CD4-positive, alpha-beta T cell (primary cell): Measurements from ENCODE around the gene NUMBL. TPM values are rescaled to one million over a fixed set of nuclear protein-coding genes. Genes with fewer than 3 reads are reported as not detected.

Source experiments
- ATAC-seq: fragments of 200-7000 bp; cut with Tn5 transposase; one replicate; pipeline ENCODE4 v1.10.0; 2022; ENCODE audit warnings: mild to moderate bottlenecking; ENCODE audit not compliant: poor library complexity
- CTCF ChIA-PET: fragments of 350-600 bp; sonication (Branson Sonifier 250); formaldehyde crosslinking; loops from one replicate; lab custom pipeline; 2021; ENCODE audit warnings: antibody characterized with exemption, inconsistent platforms; lab: Charles Lee
- POLR2A ChIA-PET: fragments of 350-600 bp; sonication (Branson Sonifier 250); formaldehyde crosslinking; loops from one replicate; lab custom pipeline; 2021; ENCODE audit warnings: antibody characterized with exemption, inconsistent platforms; lab: Charles Lee
- DNase-seq, 14 experiments: peaks; one replicate each; pipeline ENCODE4 v3.0.0-alpha.2; 2013 to 2020; ENCODE audit warnings: mixed read lengths in 2 of 14
- H3K27ac ChIP-seq, 2 donors: one replicate each; pipeline versions ENCODE4 v1.5.1 to v1.7.0; 2013; ENCODE audit warnings: low read length in 2 of 2, low read depth in 1 of 2, mild to moderate bottlenecking in 1 of 2
- H3K27me3 ChIP-seq, 2 experiments: 1 replicate in 1 of 2; 2 replicates in 1 of 2; pipeline versions ENCODE4 v1.6.1 to v1.7.0; 2013; ENCODE audit warnings: low read length in 2 of 2, control low read depth in 1 of 2, mild to moderate bottlenecking in 1 of 2, moderate library complexity in 1 of 2; ENCODE audit not compliant: insufficient read depth in 2 of 2, control insufficient read depth in 1 of 2
- H3K36me3 ChIP-seq: one replicate; pipeline ENCODE4 v1.6.1; 2013; ENCODE audit warnings: low read length, control low read depth; ENCODE audit not compliant: insufficient read depth
- H3K4me1 ChIP-seq: one replicate; pipeline ENCODE4 v1.6.1; 2013; ENCODE audit warnings: low read length, control low read depth; ENCODE audit not compliant: insufficient read depth
- H3K4me3 ChIP-seq: one replicate; pipeline ENCODE4 v1.5.1; 2013; ENCODE audit warnings: mild to moderate bottlenecking, low read length, moderate library complexity
- H3K9me3 ChIP-seq, 2 experiments: 1 replicate in 1 of 2; 2 replicates in 1 of 2; pipeline versions ENCODE4 v1.6.1 to v1.7.0; 2013; ENCODE audit warnings: low read length in 2 of 2, mild to moderate bottlenecking in 2 of 2, control low read depth in 1 of 2, moderate library complexity in 1 of 2; ENCODE audit not compliant: control insufficient read depth in 1 of 2, insufficient read depth in 1 of 2
- H3K27ac Mint-ChIP-seq: one replicate; pipeline ENCODE4 v1.8.0; 2020; ENCODE audit warnings: mixed read lengths
- H3K27me3 Mint-ChIP-seq: one replicate; pipeline ENCODE4 v1.8.0; 2021; ENCODE audit warnings: mixed read lengths
- H3K36me3 Mint-ChIP-seq: one replicate; pipeline ENCODE4 v1.8.0; 2021; ENCODE audit warnings: low read depth, mixed read lengths
- H3K4me1 Mint-ChIP-seq: one replicate; pipeline ENCODE4 v1.8.0; 2021; ENCODE audit warnings: low read depth, mixed read lengths
- H3K4me3 Mint-ChIP-seq: one replicate; pipeline ENCODE4 v1.8.0; 2020; ENCODE audit warnings: mild to moderate bottlenecking, mixed read lengths
- H3K9me3 Mint-ChIP-seq: one replicate; pipeline ENCODE4 v1.8.0; 2020; ENCODE audit warnings: mixed read lengths
- intact Hi-C, 2 experiments: fragments of 100-400 bp; cut with DNase I in 1 of 2; cut with micrococcal nuclease in 1 of 2; formaldehyde crosslinking; loops; one replicate each; pipeline versions ENCODE4 v1.15.1 to v1.9.0; 2023 to 2025; cut with DNase I, micrococcal nuclease
- total RNA-seq, 174 experiments: library from RNA in 2 of 174; stranded (reverse) in 2 of 174; gene quantifications; one replicate each; pipeline ENCODE4 v1.2.3 and lab custom pipeline; 2021 to 2026
- TF ChIP-seq, protein P1 (sequence below): fragments of 200-600 bp; IDR thresholded peaks from one replicate; pipeline ENCODE4 v1.8.0; 2022; ENCODE audit warnings: antibody characterized with exemption, mild to moderate bottlenecking

The NUMBL gene
- total RNA-seq, 2 experiments from 2014 or later: 5.2 to 5.4 TPM

- peaks cover 6% of the 10 kb centered on the region for H3K36me3 Mint-ChIP-seq
- no peaks in the 10 kb centered on the region for H3K27me3 ChIP-seq
- TF ChIP-seq, protein P1, sequence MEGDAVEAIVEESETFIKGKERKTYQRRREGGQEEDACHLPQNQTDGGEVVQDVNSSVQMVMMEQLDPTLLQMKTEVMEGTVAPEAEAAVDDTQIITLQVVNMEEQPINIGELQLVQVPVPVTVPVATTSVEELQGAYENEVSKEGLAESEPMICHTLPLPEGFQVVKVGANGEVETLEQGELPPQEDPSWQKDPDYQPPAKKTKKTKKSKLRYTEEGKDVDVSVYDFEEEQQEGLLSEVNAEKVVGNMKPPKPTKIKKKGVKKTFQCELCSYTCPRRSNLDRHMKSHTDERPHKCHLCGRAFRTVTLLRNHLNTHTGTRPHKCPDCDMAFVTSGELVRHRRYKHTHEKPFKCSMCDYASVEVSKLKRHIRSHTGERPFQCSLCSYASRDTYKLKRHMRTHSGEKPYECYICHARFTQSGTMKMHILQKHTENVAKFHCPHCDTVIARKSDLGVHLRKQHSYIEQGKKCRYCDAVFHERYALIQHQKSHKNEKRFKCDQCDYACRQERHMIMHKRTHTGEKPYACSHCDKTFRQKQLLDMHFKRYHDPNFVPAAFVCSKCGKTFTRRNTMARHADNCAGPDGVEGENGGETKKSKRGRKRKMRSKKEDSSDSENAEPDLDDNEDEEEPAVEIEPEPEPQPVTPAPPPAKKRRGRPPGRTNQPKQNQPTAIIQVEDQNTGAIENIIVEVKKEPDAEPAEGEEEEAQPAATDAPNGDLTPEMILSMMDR: no peak
- H3K4me1 ChIP-seq: peaks cover 20% of the 10 kb centered on the region
- no peak overlapping the region for H3K27ac Mint-ChIP-seq
- H3K27me3 Mint-ChIP-seq: no peaks in the 10 kb centered on the region
- no peak overlapping the region for H3K4me3 Mint-ChIP-seq
- POLR2A ChIA-PET: no interaction called here
- H3K4me3 ChIP-seq: no peak overlapping the region
- H3K9me3 ChIP-seq: no peaks in the 10 kb centered on the region
- peaks cover 8% of the 10 kb centered on the region for H3K36me3 ChIP-seq
- ATAC-seq (no peak), DNase-seq (peak in 3 of 14 experiments; percentile 48 to 61 (median 51))
- no peaks in the 10 kb centered on the region for H3K9me3 Mint-ChIP-seq
- peaks cover 6% of the 10 kb centered on the region for H3K4me1 Mint-ChIP-seq
- intact Hi-C loops: no loop called here
- H3K27ac ChIP-seq: no peak overlapping the region
- CTCF ChIA-PET: no interaction called here
Observed at GRCh38 chr19:40687525-40688016, 2.9 kb downstream of the NUMBL start.

- Mint-ChIP-seq H3K4me1 (peaks cover 6% of the 10 kb centered on the region), H3K27me3 (no peaks in the 10 kb centered on the region), H3K36me3 (peaks cover 6% of the 10 kb centered on the region), H3K4me3 (no peak overlapping the region), H3K27ac (no peak overlapping the region), H3K9me3 (no peaks in the 10 kb centered on the region)
- intact Hi-C loops: no loop called here
- no peak for ATAC-seq
- ChIA-PET CTCF (no interaction called here), POLR2A (no interaction called here)
- TF ChIP-seq, protein P1: no peak
- H3K36me3 ChIP-seq: peaks cover 8% of the 10 kb centered on the region
- H3K27ac ChIP-seq: no peak overlapping the region
- no peaks in the 10 kb centered on the region for H3K27me3 ChIP-seq
- no peaks in the 10 kb centered on the region for H3K9me3 ChIP-seq
- DNase-seq: no peak
- H3K4me3 ChIP-seq: no peak overlapping the region
- H3K4me1 ChIP-seq: peaks cover 20% of the 10 kb centered on the region
Observed at GRCh38 chr19:40686882-40687524, 3.4 kb downstream of the NUMBL start.

- Mint-ChIP-seq H3K27ac (no peak overlapping the region), H3K4me1 (peaks cover 1% of the 10 kb centered on the region), H3K9me3 (no peaks in the 10 kb centered on the region), H3K36me3 (peaks cover 6% of the 10 kb centered on the region), H3K4me3 (no peak overlapping the region), H3K27me3 (no peaks in the 10 kb centered on the region)
- H3K4me1 ChIP-seq: peaks cover 10% of the 10 kb centered on the region
- ATAC-seq (no peak), DNase-seq (no peak)
- H3K4me3 ChIP-seq: no peak overlapping the region
- H3K9me3 ChIP-seq: no peaks in the 10 kb centered on the region
- no peaks in the 10 kb centered on the region for H3K27me3 ChIP-seq
- POLR2A ChIA-PET: no interaction called here
- CTCF ChIA-PET: no interaction called here
- H3K36me3 ChIP-seq: peaks cover 9% of the 10 kb centered on the region
- no peak overlapping the region for H3K27ac ChIP-seq
- TF ChIP-seq, protein P1: no peak
- intact Hi-C loops: no loop called here
Observed at GRCh38 chr19:40685563-40685962, 4.9 kb downstream of the NUMBL start.
